Liver (tissue), 9 donors: ENCODE measurements around the gene VAV3. TPM values are rescaled to one million over a fixed set of nuclear protein-coding genes. Genes with fewer than 3 reads are reported as not detected.

Source experiments
- DNase-seq: peaks from one replicate; pipeline ENCODE4 v3.0.0-alpha.2; 2017; ENCODE audit warnings: low spot score
- H3K27ac ChIP-seq, 2 donors: one replicate each; pipeline ENCODE4 v1.7.0; 2013; ENCODE audit warnings: inconsistent platforms in 2 of 2, low read length in 2 of 2, control low read depth in 1 of 2, low read depth in 1 of 2, mild to moderate bottlenecking in 1 of 2
- H3K27me3 ChIP-seq, 4 donors: one replicate each; pipeline versions ENCODE4 v1.6.1 to v1.7.0; 2013; ENCODE audit warnings: low read length in 3 of 4, inconsistent platforms in 1 of 4, mild to moderate bottlenecking in 1 of 4, moderate library complexity in 1 of 4; ENCODE audit not compliant: control insufficient read depth in 4 of 4, insufficient read depth in 4 of 4
- H3K36me3 ChIP-seq, 4 donors: one replicate each; pipeline versions ENCODE4 v1.6.1 to v1.7.0; 2013; ENCODE audit warnings: low read length in 3 of 4, mild to moderate bottlenecking in 3 of 4, low read depth in 1 of 4, moderate library complexity in 1 of 4; ENCODE audit not compliant: control insufficient read depth in 4 of 4, insufficient read depth in 3 of 4
- H3K4me1 ChIP-seq, 4 donors: one replicate each; pipeline versions ENCODE4 v1.6.1 to v1.7.0; 2013; ENCODE audit warnings: low read length in 3 of 4, mild to moderate bottlenecking in 3 of 4, moderate library complexity in 1 of 4; ENCODE audit not compliant: control insufficient read depth in 4 of 4, insufficient read depth in 4 of 4
- H3K4me3 ChIP-seq, 3 donors: one replicate each; pipeline versions ENCODE4 v1.6.1 to v1.7.0; 2013; ENCODE audit warnings: low read length in 3 of 3, control low read depth in 1 of 3, low read depth in 1 of 3, mild to moderate bottlenecking in 1 of 3
- H3K9ac ChIP-seq, 2 donors: one replicate each; pipeline ENCODE4 v1.7.0; 2013; ENCODE audit warnings: low read length in 2 of 2, mild to moderate bottlenecking in 2 of 2, moderate library complexity in 2 of 2, control low read depth in 1 of 2, low read depth in 1 of 2
- H3K9me3 ChIP-seq, 4 donors: one replicate each; pipeline versions ENCODE4 v1.6.1 to v1.7.0; 2013; ENCODE audit warnings: low read length in 3 of 4; ENCODE audit not compliant: control insufficient read depth in 4 of 4
- EGR1 ChIP-seq, 2 donors: IDR thresholded peaks; 2 replicates each; pipeline ENCODE4 v1.6.1; 2016 to 2018; ENCODE audit warnings: antibody characterized with exemption in 2 of 2, low read depth in 2 of 2
- FOXA1 ChIP-seq: IDR thresholded peaks from 2 replicates; pipeline ENCODE4 v1.6.1; 2016; ENCODE audit warnings: antibody characterized with exemption
- FOXA2 ChIP-seq: IDR thresholded peaks from 2 replicates; pipeline ENCODE4 v1.6.1; 2016; ENCODE audit warnings: antibody characterized with exemption
- GABPA ChIP-seq, 2 donors: IDR thresholded peaks in 1 of 2; conservative IDR thresholded peaks in 1 of 2; 2 replicates each; pipeline ENCODE4 v1.6.1; 2016; ENCODE audit warnings: antibody characterized with exemption in 2 of 2, mild to moderate bottlenecking in 1 of 2, moderate library complexity in 1 of 2
- HNF4A ChIP-seq, 2 donors: conservative IDR thresholded peaks; 2 replicates each; pipeline ENCODE4 v1.6.1; 2016; ENCODE audit warnings: antibody characterized with exemption in 2 of 2, mild to moderate bottlenecking in 2 of 2
- HNF4G ChIP-seq: IDR thresholded peaks from 2 replicates; pipeline ENCODE4 v1.6.1; 2016; ENCODE audit warnings: antibody characterized with exemption
- JUND ChIP-seq, 2 donors: IDR thresholded peaks; 2 replicates each; pipeline ENCODE4 v1.6.1; 2016; ENCODE audit warnings: antibody characterized with exemption in 2 of 2
- NR2F2 ChIP-seq: IDR thresholded peaks from 2 replicates; pipeline ENCODE4 v1.6.1; 2016; ENCODE audit warnings: antibody characterized with exemption
- RAD21 ChIP-seq, 2 donors: IDR thresholded peaks; 2 replicates each; pipeline ENCODE4 v1.6.1; 2016; ENCODE audit warnings: antibody characterized with exemption in 2 of 2, mild to moderate bottlenecking in 2 of 2
- RXRA ChIP-seq, 2 donors: IDR thresholded peaks; 2 replicates each; pipeline ENCODE4 v1.6.1; 2017 to 2018; ENCODE audit warnings: antibody characterized with exemption in 2 of 2, mild to moderate bottlenecking in 1 of 2
- SP1 ChIP-seq: IDR thresholded peaks from 2 replicates; pipeline ENCODE4 v1.6.1; 2018; ENCODE audit warnings: antibody characterized with exemption, mild to moderate bottlenecking
- TAF1 ChIP-seq: conservative IDR thresholded peaks from 2 replicates; pipeline ENCODE4 v1.6.1; 2016; ENCODE audit warnings: antibody characterized with exemption, mild to moderate bottlenecking
- YY1 ChIP-seq: IDR thresholded peaks from 2 replicates; pipeline ENCODE4 v1.6.1; 2016; ENCODE audit warnings: antibody characterized with exemption, mild to moderate bottlenecking
- WGBS: extraction: QIAGEN DNeasy Blood & Tissue Kit; methylation state at CpG from one replicate; pipeline ENCODE4 v1.1.7; 2013; 5-methylcytosine and 5-hydroxymethylcytosine counted together
- polyA plus RNA-seq, 2 donors: library from polyadenylated mRNA; stranded (reverse) in 1 of 2; unstranded in 1 of 2; fragments of 200-250 nt in 1 of 2; fragments of >200 nt in 1 of 2; fragmentation: Nextera tagmentation in 1 of 2; extraction: Ambion mirVana in 1 of 2; gene quantifications; one replicate each; pipeline versions ENCODE4 v1.2.1 to v1.2.3, GENCODE V29; 2013 to 2015
- total RNA-seq, 2 donors: library from RNA; depleted of rRNA; stranded (reverse); fragments of >200 nt; gene quantifications; one replicate each; pipeline ENCODE4 v1.2.3, GENCODE V29; 2014
- TF ChIP-seq, protein P1 (sequence below): IDR thresholded peaks from 2 replicates; pipeline ENCODE4 v1.6.1; 2016; ENCODE audit warnings: antibody characterized with exemption
- TF ChIP-seq, protein P2 (sequence below): IDR thresholded peaks from 2 replicates; pipeline ENCODE4 v1.6.1; 2016; ENCODE audit warnings: antibody characterized with exemption
- TF ChIP-seq, protein P3 (sequence below): IDR thresholded peaks from 2 replicates; pipeline ENCODE4 v1.6.1; 2016; ENCODE audit warnings: antibody characterized with exemption
- TF ChIP-seq, protein P4 (sequence below): IDR thresholded peaks from 2 replicates; pipeline ENCODE4 v1.6.1; 2016; ENCODE audit warnings: antibody characterized with exemption, mild to moderate bottlenecking
- donor health status: healthy.
- donor health status: healthy.
- donor health status: healthy.
- donor health status: healthy.
- donor health status: healthy.

VAV3 gene
- total and polyA plus RNA-seq, 4 donors: 0.46 to 4.8 (median 2.7) TPM

DNA sequence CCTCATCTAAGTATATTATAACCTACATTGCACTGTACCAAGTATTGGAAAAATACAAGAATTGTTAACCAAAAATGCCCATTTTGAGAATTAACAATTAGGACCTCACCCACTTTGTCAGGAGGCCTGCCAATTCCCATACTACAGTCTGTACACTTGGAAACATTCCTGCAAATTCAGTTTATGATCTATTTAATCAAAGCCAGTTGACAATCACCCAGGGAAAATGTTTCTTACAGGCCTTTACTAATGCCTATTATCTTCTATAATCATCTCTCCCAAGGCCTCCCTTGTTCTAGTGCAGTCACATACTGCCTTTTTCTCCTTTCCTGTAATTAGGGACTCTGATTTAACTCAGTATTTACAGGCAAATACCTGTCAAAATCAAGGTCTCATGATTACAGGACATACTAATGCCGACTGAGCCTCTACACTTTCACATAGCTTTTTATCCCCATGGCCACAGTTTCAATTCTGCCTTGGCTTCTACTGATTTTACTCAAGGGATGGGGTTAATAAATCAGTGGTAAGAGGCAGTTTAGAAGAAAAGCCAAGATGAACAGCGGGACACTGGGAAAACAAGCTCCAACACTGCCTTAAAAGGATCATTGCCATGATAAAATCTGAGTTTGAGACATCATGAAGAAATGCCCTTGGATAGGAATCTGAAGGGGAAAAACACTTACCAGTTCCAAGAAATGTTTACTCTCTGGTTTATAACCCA is 338.7 kb downstream of the VAV3 start (continued):
- TF ChIP-seq, protein P1, sequence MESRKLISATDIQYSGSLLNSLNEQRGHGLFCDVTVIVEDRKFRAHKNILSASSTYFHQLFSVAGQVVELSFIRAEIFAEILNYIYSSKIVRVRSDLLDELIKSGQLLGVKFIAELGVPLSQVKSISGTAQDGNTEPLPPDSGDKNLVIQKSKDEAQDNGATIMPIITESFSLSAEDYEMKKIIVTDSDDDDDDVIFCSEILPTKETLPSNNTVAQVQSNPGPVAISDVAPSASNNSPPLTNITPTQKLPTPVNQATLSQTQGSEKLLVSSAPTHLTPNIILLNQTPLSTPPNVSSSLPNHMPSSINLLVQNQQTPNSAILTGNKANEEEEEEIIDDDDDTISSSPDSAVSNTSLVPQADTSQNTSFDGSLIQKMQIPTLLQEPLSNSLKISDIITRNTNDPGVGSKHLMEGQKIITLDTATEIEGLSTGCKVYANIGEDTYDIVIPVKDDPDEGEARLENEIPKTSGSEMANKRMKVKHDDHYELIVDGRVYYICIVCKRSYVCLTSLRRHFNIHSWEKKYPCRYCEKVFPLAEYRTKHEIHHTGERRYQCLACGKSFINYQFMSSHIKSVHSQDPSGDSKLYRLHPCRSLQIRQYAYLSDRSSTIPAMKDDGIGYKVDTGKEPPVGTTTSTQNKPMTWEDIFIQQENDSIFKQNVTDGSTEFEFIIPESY: no peak
- TF ChIP-seq NR2F2: no peak
- TF ChIP-seq, protein P2, sequence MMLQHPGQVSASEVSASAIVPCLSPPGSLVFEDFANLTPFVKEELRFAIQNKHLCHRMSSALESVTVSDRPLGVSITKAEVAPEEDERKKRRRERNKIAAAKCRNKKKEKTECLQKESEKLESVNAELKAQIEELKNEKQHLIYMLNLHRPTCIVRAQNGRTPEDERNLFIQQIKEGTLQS: no peak

DNA sequence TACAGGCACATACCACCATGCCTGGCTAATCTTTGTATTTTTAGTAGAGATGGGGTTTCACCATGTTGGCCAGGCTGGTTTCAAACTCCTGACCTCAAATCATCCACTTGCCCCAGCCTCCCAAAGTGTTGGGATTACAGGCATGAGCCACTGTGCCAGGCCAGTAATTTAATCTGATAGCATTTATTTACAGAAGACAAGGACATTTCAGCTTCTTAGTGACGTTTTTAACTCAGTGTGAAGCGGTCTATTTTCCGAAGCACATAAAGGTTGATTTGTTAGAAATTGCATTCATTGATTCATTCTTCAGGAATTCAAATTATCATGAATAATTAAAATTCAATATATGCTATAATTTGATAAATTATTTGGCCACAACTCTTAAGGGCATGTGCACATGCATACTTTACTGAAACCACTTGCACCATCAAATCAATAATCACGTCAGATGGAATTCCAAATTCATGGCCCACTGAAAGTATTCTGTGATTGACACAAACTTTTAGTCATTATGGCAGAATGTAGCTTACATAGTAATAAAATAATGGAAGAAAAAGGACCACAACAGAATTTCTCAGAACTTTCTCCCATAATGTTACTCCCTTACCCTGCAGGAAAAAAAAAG is 339.5 kb downstream of the VAV3 start:
- H3K36me3 ChIP-seq: no peaks in the 10 kb centered on the region
- no peaks in the 10 kb centered on the region for H3K4me1 ChIP-seq
- H3K4me3 ChIP-seq: no peak overlapping the region
- 85% methylated on average over 4 of the region's 4 CpGs for WGBS
- H3K9ac ChIP-seq: no peak overlapping the region
- no peaks in the 10 kb centered on the region for H3K27me3 ChIP-seq
- TF ChIP-seq HNF4G (no peak), TAF1 (no peak), GABPA (IDR thresholded peaks at IDR 0.05 in 1 of 2, conservative IDR thresholded peaks at IDR 0.05 in 1 of 2) (no peak)
- TF ChIP-seq, protein P2: no peak
- no peaks in the 10 kb centered on the region for H3K9me3 ChIP-seq
- no peak for DNase-seq
- no peak overlapping the region for H3K27ac ChIP-seq

DNA sequence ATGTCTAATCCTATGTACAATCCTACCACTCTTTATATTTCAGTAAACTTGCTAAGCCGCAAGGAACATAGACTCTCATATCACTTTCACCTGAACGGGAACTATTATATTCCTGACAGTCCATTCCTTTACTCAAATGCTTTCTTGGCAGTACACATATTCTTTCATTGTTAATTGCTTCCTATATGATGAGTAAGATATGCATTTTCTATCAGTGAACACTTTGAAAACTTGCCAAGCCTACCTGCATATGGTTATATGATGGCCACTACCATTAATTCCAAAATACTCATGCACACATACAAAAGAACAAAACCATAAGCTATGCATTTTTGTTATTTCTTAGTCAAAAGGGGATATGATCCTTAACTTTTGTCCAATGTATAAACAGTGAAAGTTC is 341.5 kb downstream of the VAV3 start:
- WGBS: 92% methylated on average over 2 of the region's 2 CpGs
- Histone ChIP-seq H3K27ac (no peak overlapping the region), H3K4me1 (no peaks in the 10 kb centered on the region), H3K36me3 (no peaks in the 10 kb centered on the region), H3K9me3 (no peaks in the 10 kb centered on the region), H3K27me3 (no peaks in the 10 kb centered on the region), H3K4me3 (no peak overlapping the region), H3K9ac (no peak overlapping the region)
- no peak for DNase-seq
- TF ChIP-seq EGR1 (IDR thresholded peaks at IDR 0.05; ENCODE audit: low read depth in 2 of 2): no peak

DNA sequence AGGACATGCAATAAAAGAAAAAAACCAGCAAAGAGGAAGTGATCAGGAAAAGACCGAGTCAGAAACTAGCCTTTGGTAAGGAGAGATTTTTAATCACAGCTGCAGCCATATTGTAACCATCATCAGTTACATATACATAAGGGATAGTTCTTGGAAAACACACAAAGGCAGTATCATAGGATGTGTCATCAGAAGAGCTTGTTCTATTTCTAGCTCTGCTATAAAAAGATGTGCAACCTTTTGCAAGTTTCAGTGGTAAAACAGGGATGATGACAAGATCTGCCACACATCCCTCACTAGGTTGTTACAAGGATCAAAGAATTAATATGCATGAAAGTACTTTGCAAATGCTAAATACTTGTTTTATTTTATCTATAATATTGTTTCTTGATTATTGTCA is 342.0 kb downstream of the VAV3 start:
- Histone ChIP-seq H3K4me1 (no peaks in the 10 kb centered on the region), H3K9me3 (no peaks in the 10 kb centered on the region), H3K36me3 (no peaks in the 10 kb centered on the region), H3K9ac (no peak overlapping the region), H3K4me3 (no peak overlapping the region), H3K27me3 (no peaks in the 10 kb centered on the region), H3K27ac (no peak overlapping the region)
- TF ChIP-seq EGR1 (IDR thresholded peaks at IDR 0.05; ENCODE audit: low read depth in 2 of 2) (no peak), YY1 (no peak), GABPA (IDR thresholded peaks at IDR 0.05 in 1 of 2, conservative IDR thresholded peaks at IDR 0.05 in 1 of 2) (no peak), FOXA1 (no peak), HNF4A (conservative IDR thresholded peaks at IDR 0.05) (no peak), HNF4G (no peak), RAD21 (IDR thresholded peaks at IDR 0.05) (no peak), FOXA2 (no peak), SP1 (no peak), JUND (IDR thresholded peaks at IDR 0.05) (no peak), RXRA (IDR thresholded peaks at IDR 0.05) (no peak)
- TF ChIP-seq, protein P3, sequence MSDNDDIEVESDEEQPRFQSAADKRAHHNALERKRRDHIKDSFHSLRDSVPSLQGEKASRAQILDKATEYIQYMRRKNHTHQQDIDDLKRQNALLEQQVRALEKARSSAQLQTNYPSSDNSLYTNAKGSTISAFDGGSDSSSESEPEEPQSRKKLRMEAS: no peak
- TF ChIP-seq, protein P1: no peak
- TF ChIP-seq, protein P4, sequence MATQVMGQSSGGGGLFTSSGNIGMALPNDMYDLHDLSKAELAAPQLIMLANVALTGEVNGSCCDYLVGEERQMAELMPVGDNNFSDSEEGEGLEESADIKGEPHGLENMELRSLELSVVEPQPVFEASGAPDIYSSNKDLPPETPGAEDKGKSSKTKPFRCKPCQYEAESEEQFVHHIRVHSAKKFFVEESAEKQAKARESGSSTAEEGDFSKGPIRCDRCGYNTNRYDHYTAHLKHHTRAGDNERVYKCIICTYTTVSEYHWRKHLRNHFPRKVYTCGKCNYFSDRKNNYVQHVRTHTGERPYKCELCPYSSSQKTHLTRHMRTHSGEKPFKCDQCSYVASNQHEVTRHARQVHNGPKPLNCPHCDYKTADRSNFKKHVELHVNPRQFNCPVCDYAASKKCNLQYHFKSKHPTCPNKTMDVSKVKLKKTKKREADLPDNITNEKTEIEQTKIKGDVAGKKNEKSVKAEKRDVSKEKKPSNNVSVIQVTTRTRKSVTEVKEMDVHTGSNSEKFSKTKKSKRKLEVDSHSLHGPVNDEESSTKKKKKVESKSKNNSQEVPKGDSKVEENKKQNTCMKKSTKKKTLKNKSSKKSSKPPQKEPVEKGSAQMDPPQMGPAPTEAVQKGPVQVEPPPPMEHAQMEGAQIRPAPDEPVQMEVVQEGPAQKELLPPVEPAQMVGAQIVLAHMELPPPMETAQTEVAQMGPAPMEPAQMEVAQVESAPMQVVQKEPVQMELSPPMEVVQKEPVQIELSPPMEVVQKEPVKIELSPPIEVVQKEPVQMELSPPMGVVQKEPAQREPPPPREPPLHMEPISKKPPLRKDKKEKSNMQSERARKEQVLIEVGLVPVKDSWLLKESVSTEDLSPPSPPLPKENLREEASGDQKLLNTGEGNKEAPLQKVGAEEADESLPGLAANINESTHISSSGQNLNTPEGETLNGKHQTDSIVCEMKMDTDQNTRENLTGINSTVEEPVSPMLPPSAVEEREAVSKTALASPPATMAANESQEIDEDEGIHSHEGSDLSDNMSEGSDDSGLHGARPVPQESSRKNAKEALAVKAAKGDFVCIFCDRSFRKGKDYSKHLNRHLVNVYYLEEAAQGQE: no peak
- DNase-seq: no peak
- 77% methylated on average over 1 of the region's 1 CpG for WGBS
